Caco-2 (cell line): Measurements from ENCODE around the gene FABP3. TPM values are rescaled to one million over a fixed set of nuclear protein-coding genes. Genes with fewer than 3 reads are reported as not detected.

Experiments used
- BruUV-seq: library from RNA; stranded (reverse); fragments of 400-500 nt; replicated peaks from 2 replicates; lab custom pipeline; 2021; lab: Mats Ljungman, UMichigan
- CTCF ChIA-PET: fragments of 300-600 bp; sonication (Branson Sonifier 250); formaldehyde crosslinking; loops from one replicate; lab custom pipeline; 2022; ENCODE audit warnings: antibody characterized with exemption; lab: Charles Lee
- POLR2A ChIA-PET: fragments of 300-600 bp; sonication (Branson Sonifier 250); formaldehyde crosslinking; loops from one replicate; lab custom pipeline; 2022; ENCODE audit warnings: antibody characterized with exemption; lab: Charles Lee
- DNase-seq, 2 experiments: peaks; one replicate each; pipeline versions ENCODE4 v3.0.0 to v3.0.0-alpha.2; 2020 to 2022
- H3K27me3 ChIP-seq: replicated peaks from 2 replicates; pipeline ENCODE4 v1.6.0; 2011; ENCODE audit warnings: low read length; ENCODE audit not compliant: control insufficient read depth, insufficient read depth
- H3K36me3 ChIP-seq: 2 replicates; pipeline ENCODE4 v1.5.1; 2011; ENCODE audit warnings: low read length; ENCODE audit not compliant: control insufficient read depth, insufficient read depth
- H3K4me1 ChIP-seq: fragments of 250-450 bp; sonication (Bioruptor Pico); 2 replicates; pipeline ENCODE4 v1.5.1; 2020; ENCODE audit warnings: mild to moderate bottlenecking
- H3K4me3 ChIP-seq: 2 replicates; pipeline ENCODE4 v1.5.1; 2011; ENCODE audit warnings: low read depth, mild to moderate bottlenecking, control low read depth, low read length
- H3K9me3 ChIP-seq: fragments of 250-450 bp; sonication (Bioruptor Pico); 2 replicates; pipeline ENCODE4 v1.5.1; 2020; ENCODE audit warnings: mild to moderate bottlenecking, moderate library complexity
- H3K27ac Mint-ChIP-seq: one replicate; pipeline ENCODE4 v1.8.0; 2022; ENCODE audit warnings: mixed read lengths; ENCODE audit not compliant: unreplicated experiment
- H3K27me3 Mint-ChIP-seq: one replicate; pipeline ENCODE4 v1.8.0; 2022; ENCODE audit warnings: mixed read lengths; ENCODE audit not compliant: insufficient read depth, unreplicated experiment
- H3K36me3 Mint-ChIP-seq: one replicate; pipeline ENCODE4 v1.8.0; 2022; ENCODE audit warnings: mild to moderate bottlenecking, mixed read lengths; ENCODE audit not compliant: insufficient read depth, unreplicated experiment
- H3K4me1 Mint-ChIP-seq: one replicate; pipeline ENCODE4 v1.8.0; 2022; ENCODE audit warnings: low read depth, mixed read lengths; ENCODE audit not compliant: unreplicated experiment
- H3K4me3 Mint-ChIP-seq: one replicate; pipeline ENCODE4 v1.8.0; 2022; ENCODE audit warnings: mild to moderate bottlenecking, moderate library complexity, mixed read lengths; ENCODE audit not compliant: unreplicated experiment
- H3K9me3 Mint-ChIP-seq: one replicate; pipeline ENCODE4 v1.8.0; 2022; ENCODE audit warnings: mixed read lengths; ENCODE audit not compliant: unreplicated experiment
- intact Hi-C: fragments of 100-400 bp; cut with micrococcal nuclease; formaldehyde crosslinking; loops from one replicate; pipeline ENCODE4 v1.10.0; 2022; ENCODE audit not compliant: unreplicated experiment
- total RNA-seq: library from RNA; stranded (reverse); gene quantifications from 2 replicates; pipeline ENCODE4 v1.2.3, GENCODE V29; 2022
- TF ChIP-seq, protein P1 (sequence below), 2 experiments: fragments of 200-600 bp in 1 of 2; IDR thresholded peaks; 1 replicate in 1 of 2; 2 replicates in 1 of 2; pipeline versions ENCODE4 v1.5.1 to v1.8.0; 2011 to 2022; ENCODE audit warnings: antibody characterized with exemption in 1 of 2, control low read depth in 1 of 2, inconsistent platforms in 1 of 2, low read depth in 1 of 2, low read length in 1 of 2, mild to moderate bottlenecking in 1 of 2, moderate library complexity in 1 of 2; ENCODE audit not compliant: insufficient read depth in 1 of 2, severe bottlenecking in 1 of 2, unreplicated experiment in 1 of 2

Gene FABP3
- total RNA-seq, 1 experiment from 2014 or later, result 12.1 TPM

DNA sequence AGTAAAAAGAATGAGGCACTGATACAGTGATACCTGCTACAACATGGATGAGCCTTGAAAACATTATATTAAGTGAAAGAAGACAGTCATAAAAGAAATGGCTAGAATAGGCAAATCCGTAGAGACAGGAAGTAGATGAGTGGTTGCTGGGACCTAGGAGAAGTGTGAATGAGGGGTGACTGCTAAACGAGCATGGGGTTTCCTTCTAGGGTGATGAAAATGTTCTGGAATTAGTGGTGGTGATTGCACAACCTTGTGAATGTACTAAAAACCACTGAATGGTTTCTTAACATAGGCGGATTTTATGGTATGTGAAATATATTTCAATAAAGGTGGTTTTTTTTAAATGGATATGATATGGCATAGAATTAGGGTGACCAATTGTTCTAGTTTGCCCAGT lies 27.5 kb upstream of the FABP3 start:
- no peaks in the 10 kb centered on the region for H3K27me3 Mint-ChIP-seq
- ChIA-PET CTCF (no interaction called here), POLR2A (no interaction called here)
- Histone ChIP-seq H3K9me3 (no peaks in the 10 kb centered on the region), H3K27me3 (no peaks in the 10 kb centered on the region), H3K4me3 (no peak overlapping the region), H3K4me1 (peaks cover 7% of the 10 kb centered on the region; the same call in 1 of the 2 replicates), H3K36me3 (no peaks in the 10 kb centered on the region)
- no peaks in the 10 kb centered on the region for H3K36me3 Mint-ChIP-seq
- no peak overlapping the region for H3K27ac Mint-ChIP-seq
- intact Hi-C loops, result no loop called here
- no TSS peak for BruUV-seq
- no peak overlapping the region for H3K4me3 Mint-ChIP-seq
- H3K9me3 Mint-ChIP-seq, result no peaks in the 10 kb centered on the region
- peaks cover 6% of the 10 kb centered on the region for H3K4me1 Mint-ChIP-seq
- TF ChIP-seq, protein P1, sequence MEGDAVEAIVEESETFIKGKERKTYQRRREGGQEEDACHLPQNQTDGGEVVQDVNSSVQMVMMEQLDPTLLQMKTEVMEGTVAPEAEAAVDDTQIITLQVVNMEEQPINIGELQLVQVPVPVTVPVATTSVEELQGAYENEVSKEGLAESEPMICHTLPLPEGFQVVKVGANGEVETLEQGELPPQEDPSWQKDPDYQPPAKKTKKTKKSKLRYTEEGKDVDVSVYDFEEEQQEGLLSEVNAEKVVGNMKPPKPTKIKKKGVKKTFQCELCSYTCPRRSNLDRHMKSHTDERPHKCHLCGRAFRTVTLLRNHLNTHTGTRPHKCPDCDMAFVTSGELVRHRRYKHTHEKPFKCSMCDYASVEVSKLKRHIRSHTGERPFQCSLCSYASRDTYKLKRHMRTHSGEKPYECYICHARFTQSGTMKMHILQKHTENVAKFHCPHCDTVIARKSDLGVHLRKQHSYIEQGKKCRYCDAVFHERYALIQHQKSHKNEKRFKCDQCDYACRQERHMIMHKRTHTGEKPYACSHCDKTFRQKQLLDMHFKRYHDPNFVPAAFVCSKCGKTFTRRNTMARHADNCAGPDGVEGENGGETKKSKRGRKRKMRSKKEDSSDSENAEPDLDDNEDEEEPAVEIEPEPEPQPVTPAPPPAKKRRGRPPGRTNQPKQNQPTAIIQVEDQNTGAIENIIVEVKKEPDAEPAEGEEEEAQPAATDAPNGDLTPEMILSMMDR (IDR thresholded peaks at IDR 0.05; ENCODE audit: insufficient read depth in 1 of 2, low read depth in 1 of 2, low read length in 1 of 2, severe bottlenecking in 1 of 2, unreplicated experiment in 1 of 2), result no peak
- DNase-seq, result no peak

DNA sequence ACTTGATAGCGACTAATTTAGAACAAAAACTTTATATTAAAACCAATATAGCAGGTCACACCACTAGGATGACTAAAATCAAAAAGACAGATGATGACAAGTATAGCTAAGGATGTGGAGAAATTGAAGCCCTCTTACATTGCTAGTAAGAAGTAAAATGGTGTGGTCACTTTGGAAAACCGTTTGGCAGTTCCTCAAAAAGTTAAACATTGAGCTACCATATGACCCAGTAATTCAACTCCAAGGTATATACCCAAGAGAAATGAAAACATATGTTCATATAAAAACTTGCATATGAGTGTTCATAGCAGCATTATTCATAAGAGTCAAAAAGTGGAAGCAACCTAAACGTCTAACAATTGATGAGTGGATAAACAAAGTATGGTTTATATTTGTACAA lies 27.1 kb upstream of the FABP3 start:
- CTCF ChIA-PET, result no interaction called here
- no peak for DNase-seq

DNA sequence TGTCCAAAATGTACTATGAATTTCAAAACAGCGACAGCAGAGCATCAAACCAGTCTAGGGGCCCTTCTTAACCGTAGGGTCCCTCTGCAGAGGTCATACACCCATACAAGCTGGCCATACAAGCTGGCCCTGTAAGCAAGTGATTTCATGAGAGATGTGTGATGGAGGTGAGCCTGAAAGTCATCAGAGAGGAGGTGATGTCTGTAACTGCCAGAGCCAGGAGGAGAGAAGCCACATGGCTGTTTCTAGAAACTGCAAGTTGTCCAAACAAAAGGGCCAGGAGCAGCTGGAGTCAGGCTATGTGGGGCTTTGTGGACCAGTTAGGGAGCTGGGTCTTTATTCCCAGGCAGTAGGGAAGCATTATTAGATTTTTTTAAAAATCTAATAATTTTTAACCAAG lies 25.4 kb upstream of the FABP3 start:
- peaks cover 7% of the 10 kb centered on the region; the same call in 1 of the 2 replicates for H3K4me1 ChIP-seq
- ChIA-PET CTCF (interaction anchor here (2.0 kb wide), 1 partner anchor 24 kb away, joined by 8 read pairs; no protein-coding TSS in a partner anchor), POLR2A (no interaction called here)
- H3K4me3 ChIP-seq, result no peak overlapping the region
- Mint-ChIP-seq H3K4me3 (no peak overlapping the region), H3K9me3 (no peaks in the 10 kb centered on the region), H3K27me3 (no peaks in the 10 kb centered on the region), H3K27ac (no peak overlapping the region), H3K36me3 (no peaks in the 10 kb centered on the region), H3K4me1 (peaks cover 6% of the 10 kb centered on the region)
- H3K36me3 ChIP-seq, result no peaks in the 10 kb centered on the region
- H3K27me3 ChIP-seq, result no peaks in the 10 kb centered on the region
- TF ChIP-seq, protein P1 (IDR thresholded peaks at IDR 0.05; ENCODE audit: insufficient read depth in 1 of 2, low read depth in 1 of 2, low read length in 1 of 2, severe bottlenecking in 1 of 2, unreplicated experiment in 1 of 2), result no peak
- no TSS peak for BruUV-seq
- no peak for DNase-seq
- no peaks in the 10 kb centered on the region for H3K9me3 ChIP-seq
- intact Hi-C loops, result no loop called here

More for the DNA sequence above, 27.1 kb upstream of the FABP3 start:
- intact Hi-C loops, result no loop called here
- POLR2A ChIA-PET, result no interaction called here
- no peaks in the 10 kb centered on the region for H3K27me3 ChIP-seq
- Mint-ChIP-seq H3K27ac (no peak overlapping the region), H3K4me1 (peaks cover 6% of the 10 kb centered on the region), H3K9me3 (no peaks in the 10 kb centered on the region), H3K36me3 (no peaks in the 10 kb centered on the region), H3K4me3 (no peak overlapping the region), H3K27me3 (no peaks in the 10 kb centered on the region)
- H3K4me3 ChIP-seq, result no peak overlapping the region
- TF ChIP-seq, protein P1 (IDR thresholded peaks at IDR 0.05; ENCODE audit: insufficient read depth in 1 of 2, low read depth in 1 of 2, low read length in 1 of 2, severe bottlenecking in 1 of 2, unreplicated experiment in 1 of 2), result no peak
- peaks cover 7% of the 10 kb centered on the region; the same call in 1 of the 2 replicates for H3K4me1 ChIP-seq
- H3K9me3 ChIP-seq, result no peaks in the 10 kb centered on the region
- H3K36me3 ChIP-seq, result no peaks in the 10 kb centered on the region
- BruUV-seq, result no TSS peak
